Urothelium cell line (cell line): ENCODE measurements around the gene TIMM8A.
A peak's percentile ranks its signal among the peaks of the same experiment; 100 is the strongest.
"Not testable (repeated sequence)": the region's sequence is repeated elsewhere in the genome, so short reads cannot be mapped to it uniquely, and the experiment has no call there.

ENCODE experiments used
- DNase-seq: peaks from one replicate; pipeline ENCODE4 v3.0.0; 2011; ENCODE audit warnings: low spot score, mixed read lengths
- FAIRE-seq: peaks from 2 replicates; lab custom pipeline; 2011; peaks lifted over from hg19 to GRCh38; lab: Jason Lieb, UNC

TIMM8A gene

GRCh38 chrX:101360390-101360789 lies 11.8 kb upstream of the TIMM8A start:
- DNase-seq: no peak
- FAIRE-seq: no peak

DNA sequence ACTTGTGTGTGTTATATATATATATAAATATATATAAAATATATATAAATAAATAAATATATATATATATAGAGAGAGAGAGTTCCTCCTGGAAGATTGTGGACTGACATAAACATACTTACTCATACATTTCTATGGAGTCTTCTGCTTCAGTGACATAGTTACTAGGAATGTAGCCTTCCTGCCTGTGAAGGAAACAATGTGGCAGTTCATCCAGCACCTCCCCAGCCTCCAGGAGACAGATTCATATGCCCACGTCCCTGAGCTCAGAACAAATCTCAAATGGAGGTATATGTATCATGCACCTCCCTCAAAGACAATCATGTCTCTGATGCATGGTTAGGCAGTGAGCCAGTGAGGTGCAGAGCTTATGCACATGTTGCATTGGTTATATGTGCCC lies 11.4 kb upstream of the TIMM8A start:
- DNase-seq: no peak
- FAIRE-seq: no peak

- peak; percentile 10 for DNase-seq
- FAIRE-seq: no peak
Observed at GRCh38 chrX:101357166-101357795, 8.7 kb upstream of the TIMM8A start.

- DNase-seq: no peak
Observed at GRCh38 chrX:101349193-101349562, 636 bp upstream of the TIMM8A start.

GRCh38 chrX:101347859-101348451 lies 587 bp downstream of the TIMM8A start:
- DNase-seq: no peak

More at GRCh38 chrX:101349193-101349562, 636 bp upstream of the TIMM8A start:
- no peak for FAIRE-seq

GRCh38 chrX:101337776-101338271 lies 10.7 kb downstream of the TIMM8A start:
- DNase-seq (no peak), FAIRE-seq (no peak)

More at GRCh38 chrX:101347859-101348451, 587 bp downstream of the TIMM8A start:
- FAIRE-seq: no peak

DNA sequence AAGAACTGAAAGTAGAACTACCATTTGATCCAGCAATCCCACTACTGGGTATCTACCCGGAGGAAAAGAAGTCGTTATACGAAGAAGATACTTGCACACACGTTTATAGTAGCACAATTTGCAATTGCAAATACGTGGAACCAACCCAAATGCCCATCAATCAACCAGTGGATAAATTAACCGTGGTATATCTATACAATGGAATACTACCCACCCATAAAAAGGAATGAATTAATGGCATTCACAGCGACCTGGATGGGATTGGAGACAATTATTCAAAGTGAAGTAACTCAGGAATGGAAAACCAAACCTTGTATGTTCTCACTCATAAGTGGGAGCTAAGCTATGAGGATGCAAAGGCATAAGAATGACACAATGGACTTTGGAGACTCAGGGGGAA lies 14.2 kb downstream of the TIMM8A start:
- not testable (repeated sequence) for FAIRE-seq, DNase-seq

DNA sequence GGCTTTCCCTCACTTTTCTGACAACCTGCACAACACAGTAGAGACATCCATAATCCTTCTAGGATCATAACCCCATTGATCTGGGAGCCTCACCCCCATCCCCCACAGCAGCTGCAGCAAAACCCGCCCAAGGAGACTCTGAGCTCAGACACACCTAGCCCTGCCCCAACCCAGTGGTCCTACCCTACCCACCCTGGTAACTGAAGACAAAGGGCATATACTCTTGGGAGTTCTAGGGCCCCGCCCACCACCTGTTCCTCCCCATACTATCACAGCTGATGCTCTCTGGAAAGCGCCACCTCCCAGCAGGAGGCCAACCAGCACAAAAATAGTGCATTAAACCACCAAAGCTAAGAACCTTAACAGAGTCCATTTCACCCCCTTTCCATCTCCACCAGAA lies 21.9 kb downstream of the TIMM8A start:
- not testable (repeated sequence) for DNase-seq, FAIRE-seq

DNA sequence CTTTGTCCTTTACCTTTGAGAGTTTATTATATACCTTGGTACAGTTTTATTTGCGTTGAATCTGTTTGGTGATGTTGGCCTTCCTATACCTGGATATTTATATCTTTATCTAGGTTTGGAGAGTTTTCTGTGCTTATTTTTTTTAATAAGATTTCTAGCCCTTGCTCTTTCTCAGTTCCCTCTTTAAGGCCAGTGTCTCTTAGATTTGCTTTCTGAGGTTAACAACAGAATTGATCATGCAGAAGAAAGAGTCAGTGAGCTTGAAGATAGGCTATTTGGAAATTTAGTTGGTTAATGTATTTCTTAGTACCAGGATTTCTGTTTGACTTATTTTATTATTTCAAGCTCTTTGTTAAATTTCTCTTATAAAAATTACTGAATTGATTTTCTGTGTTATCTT lies 44.8 kb downstream of the TIMM8A start:
- DNase-seq: no peak
- FAIRE-seq: no peak
